Spleen (tissue), 11 donors: Measurements from ENCODE around the gene VAV2. TPM values are rescaled to one million over a fixed set of nuclear protein-coding genes. Genes with fewer than 3 reads are reported as not detected.

Experiments used
- DNase-seq: peaks from one replicate; pipeline ENCODE4 v3.0.0-alpha.2; 2020
- H3K27ac ChIP-seq, 8 donors: fragments of 200-600 bp; sonication (generic) in 7 of 8; 1 replicate in 4 of 8; 2 replicates in 4 of 8; pipeline versions ENCODE4 v1.5.0 to v1.8.0; 2016 to 2021; ENCODE audit warnings: inconsistent platforms in 4 of 8, mild to moderate bottlenecking in 4 of 8, moderate library complexity in 1 of 8
- H3K27me3 ChIP-seq, 7 donors: fragments of 200-600 bp; sonication (generic) in 6 of 7; replicated peaks in 1 of 7; 1 replicate in 4 of 7; 2 replicates in 3 of 7; pipeline versions ENCODE4 v1.5.0 to v1.8.0; 2016 to 2021; ENCODE audit warnings: inconsistent platforms in 3 of 7, mild to moderate bottlenecking in 1 of 7
- H3K36me3 ChIP-seq, 6 donors: fragments of 200-600 bp; sonication (generic) in 5 of 6; 1 replicate in 4 of 6; 2 replicates in 2 of 6; pipeline versions ENCODE4 v1.5.0 to v1.8.0; 2016 to 2021; ENCODE audit warnings: inconsistent platforms in 2 of 6
- H3K4me1 ChIP-seq, 6 donors: fragments of 200-600 bp; sonication (generic) in 5 of 6; 1 replicate in 3 of 6; 2 replicates in 3 of 6; pipeline versions ENCODE4 v1.5.0 to v1.8.0; 2016 to 2021; ENCODE audit warnings: inconsistent platforms in 3 of 6
- H3K4me3 ChIP-seq, 8 donors: fragments of 200-600 bp; sonication (generic) in 7 of 8; 1 replicate in 4 of 8; 2 replicates in 4 of 8; pipeline versions ENCODE4 v1.5.0 to v1.8.0; 2016 to 2021; ENCODE audit warnings: inconsistent platforms in 4 of 8, mild to moderate bottlenecking in 4 of 8, moderate library complexity in 2 of 8
- H3K9me3 ChIP-seq, 8 donors: fragments of 200-600 bp; sonication (generic) in 7 of 8; 1 replicate in 4 of 8; 2 replicates in 4 of 8; pipeline versions ENCODE4 v1.5.0 to v1.8.0; 2016 to 2021; ENCODE audit warnings: inconsistent platforms in 4 of 8
- CTCF ChIP-seq, 11 experiments: fragments of 200-600 bp in 7 of 11; fragments of 450-650 bp in 4 of 11; sonication (generic) in 4 of 11; IDR thresholded peaks in 8 of 11; conservative IDR thresholded peaks in 3 of 11; 1 replicate in 7 of 11; 2 replicates in 4 of 11; pipeline versions ENCODE4 v1.4.0 to v1.8.0; 2016 to 2021; ENCODE audit warnings: antibody characterized with exemption in 11 of 11, inconsistent platforms in 4 of 11, mild to moderate bottlenecking in 1 of 11
- POLR2A ChIP-seq, 3 donors: fragments of 450-650 bp; IDR thresholded peaks; one replicate each; pipeline ENCODE4 v1.5.1; 2017; ENCODE audit warnings: antibody characterized with exemption in 3 of 3, mild to moderate bottlenecking in 1 of 3
- POLR2AphosphoS5 ChIP-seq, 3 donors: sonication (generic); formaldehyde crosslinking; IDR thresholded peaks; one replicate each; pipeline ENCODE4 v1.5.1; 2017; ENCODE audit warnings: antibody characterized with exemption in 3 of 3
- WGBS, 5 donors: extraction: QIAGEN DNeasy Blood & Tissue Kit in 3 of 5; methylation state at CpG; one replicate each; pipeline versions ENCODE4 v1.1.5 to v1.1.7; 2013 to 2018; 5-methylcytosine and 5-hydroxymethylcytosine counted together
- intact Hi-C: fragments of 100-400 bp; cut with DNase I; formaldehyde crosslinking; loops from one replicate; pipeline ENCODE4 v1.15.0; 2023; ENCODE audit warnings: low total_unique reads
- polyA plus RNA-seq, 3 donors: library from polyadenylated mRNA; stranded (reverse); fragments of 200-250 nt; gene quantifications; one replicate each; pipeline ENCODE4 v1.2.1, GENCODE V29; 2013
- total RNA-seq, 7 donors: library from RNA; depleted of rRNA in 3 of 7; stranded (reverse); fragments of >200 nt in 3 of 7; fragmentation: NEBNext Ultra II Directional in 4 of 7; extraction: Animal tissue kit (Norgen Biotek cat#: 25700) in 4 of 7; gene quantifications; one replicate each; pipeline versions ENCODE4 v1.1.0 to v1.2.1, GENCODE V29; 2016 to 2021
- donor health status: healthy with polysubstance abuse.
- donor health status: DM: no; HTN: no; CAD: no; lungs with moderate emphysema.
- donor health status: DM: no; HTN: no; CAD: no.
- donor health status: Bipolar disorder and iron deficiency.
- donor health status: healthy.
- donor health status: DM: no; HTN: no; CAD: no.
- donor health status: DM: yes; HTN: yes; CAD: no.

The VAV2 gene
- total and polyA plus RNA-seq, 10 donors = 14.2 to 39.2 (median 23.3) TPM

- H3K36me3 ChIP-seq = peaks cover 0 to 84% (median 1%) of the 10 kb centered on the region in 6 donors
- TF ChIP-seq CTCF (IDR thresholded peaks at IDR 0.05 in 8 of 11, conservative IDR thresholded peaks at IDR 0.05 in 3 of 11) (no peak), POLR2A (IDR thresholded peaks at IDR 0.05) (no peak), POLR2AphosphoS5 (IDR thresholded peaks at IDR 0.05) (no peak)
- no peak overlapping the region for H3K4me3 ChIP-seq
- peaks cover 0 to 24% (median 2%) of the 10 kb centered on the region in 6 donors for H3K4me1 ChIP-seq
- 85 to 96% (median 93%) methylated on average over 11 to 17 of the region's 17 CpGs for WGBS, 5 donors
- H3K27ac ChIP-seq = no peak overlapping the region
- H3K27me3 ChIP-seq = peaks cover 0 to 16% (median 0%) of the 10 kb centered on the region in 7 donors
- no peaks in the 10 kb centered on the region for H3K9me3 ChIP-seq
- DNase-seq = no peak
- intact Hi-C loops = no loop called here
Measured at GRCh38 chr9:133799716-133800115, 192.4 kb downstream of the VAV2 start.

- H3K27ac ChIP-seq = no peak overlapping the region
- no peak overlapping the region for H3K4me3 ChIP-seq
- peaks cover 0 to 84% (median 1%) of the 10 kb centered on the region in 6 donors for H3K36me3 ChIP-seq
- H3K27me3 ChIP-seq = peaks cover 0 to 22% (median 0%) of the 10 kb centered on the region in 7 donors
- 72 to 97% (median 88%) methylated on average over 5 to 11 of the region's 11 CpGs for WGBS, 5 donors
- no peaks in the 10 kb centered on the region for H3K9me3 ChIP-seq
- no peak for DNase-seq
- no peak for TF ChIP-seq POLR2A (IDR thresholded peaks at IDR 0.05)
- no peak for TF ChIP-seq POLR2AphosphoS5 (IDR thresholded peaks at IDR 0.05)
- no peak for TF ChIP-seq CTCF (IDR thresholded peaks at IDR 0.05 in 8 of 11, conservative IDR thresholded peaks at IDR 0.05 in 3 of 11)
- peaks cover 0 to 30% (median 7%) of the 10 kb centered on the region in 6 donors for H3K4me1 ChIP-seq
- intact Hi-C loops = no loop called here
Measured at GRCh38 chr9:133799106-133799505, 193.0 kb downstream of the VAV2 start.

- WGBS, 5 donors = 89 to 95% (median 92%) methylated on average over 7 to 9 of the region's 9 CpGs
- no peak for TF ChIP-seq CTCF (IDR thresholded peaks at IDR 0.05 in 8 of 11, conservative IDR thresholded peaks at IDR 0.05 in 3 of 11)
Measured at GRCh38 chr9:133798160-133798559, 194.0 kb downstream of the VAV2 start.

DNA sequence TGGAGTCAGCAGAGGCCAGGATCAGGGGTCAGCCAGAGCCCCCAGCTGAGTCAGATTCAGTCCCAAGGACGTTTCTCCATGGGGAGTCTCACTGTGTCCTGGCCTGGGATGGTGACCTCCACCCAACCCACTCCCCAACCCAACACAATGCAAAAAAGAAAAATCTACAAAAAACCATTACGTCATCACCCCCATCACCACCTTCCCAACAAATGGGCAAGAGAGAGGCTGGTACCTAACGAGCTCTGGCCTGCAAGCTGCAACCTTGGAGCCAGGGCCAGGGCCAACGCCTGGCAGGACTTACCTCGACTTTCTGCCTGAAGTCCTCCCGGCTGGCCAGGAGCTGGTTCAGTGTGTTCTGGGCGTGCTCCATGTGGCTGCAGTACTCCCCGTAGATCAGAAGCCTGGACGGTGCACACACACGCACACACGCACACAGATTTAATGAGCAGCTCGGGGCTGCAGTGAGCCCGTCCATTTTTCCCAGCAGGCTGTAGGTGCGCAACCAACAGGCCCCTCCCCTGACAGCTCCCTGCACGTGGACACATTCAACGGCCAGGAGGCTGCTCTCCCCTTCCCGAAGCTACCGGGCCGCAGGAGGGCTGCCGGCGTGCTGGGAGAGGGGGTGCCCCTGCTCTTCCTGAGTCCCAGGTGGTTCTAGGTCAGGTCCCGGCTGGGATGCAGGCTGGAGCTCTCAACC is 194.6 kb downstream of the VAV2 start:
- DNase-seq = no peak

More at GRCh38 chr9:133798160-133798559, 194.0 kb downstream of the VAV2 start:
- no peak for DNase-seq
- Histone ChIP-seq H3K4me3 (no peak overlapping the region), H3K4me1 (peaks cover 3 to 34% (median 14%) of the 10 kb centered on the region in 6 donors), H3K27ac (no peak overlapping the region), H3K36me3 (peaks cover 0 to 78% (median 1%) of the 10 kb centered on the region in 6 donors), H3K9me3 (no peaks in the 10 kb centered on the region), H3K27me3 (peaks cover 0 to 31% (median 0%) of the 10 kb centered on the region in 7 donors)
- intact Hi-C loops = no loop called here

More for the DNA sequence above, 194.6 kb downstream of the VAV2 start:
- H3K4me1 ChIP-seq = peaks cover 8 to 34% (median 20%) of the 10 kb centered on the region in 6 donors
- WGBS, 5 donors = 86 to 95% (median 90%) methylated on average over 16 to 22 of the region's 22 CpGs
- no peak overlapping the region for H3K4me3 ChIP-seq
- intact Hi-C loops = no loop called here
- peaks cover 0 to 74% (median 1%) of the 10 kb centered on the region in 6 donors for H3K36me3 ChIP-seq
- no peak overlapping the region for H3K27ac ChIP-seq
- H3K27me3 ChIP-seq = peaks cover 0 to 37% (median 0%) of the 10 kb centered on the region in 7 donors
- H3K9me3 ChIP-seq = no peaks in the 10 kb centered on the region
- TF ChIP-seq CTCF (IDR thresholded peaks at IDR 0.05 in 8 of 11, conservative IDR thresholded peaks at IDR 0.05 in 3 of 11) (no peak), POLR2A (IDR thresholded peaks at IDR 0.05) (no peak), POLR2AphosphoS5 (IDR thresholded peaks at IDR 0.05) (no peak)
